Measurements from ENCODE around the gene SGF29. TPM values are rescaled to one million over a fixed set of nuclear protein-coding genes. Genes with fewer than 3 reads are reported as not detected.

Gene SGF29
- total and polyA plus RNA-seq, 2 of the 8 experiments (the other 6 are each of a cell fraction or from before 2014, with no cell fraction given), result 3.1 to 22.7 TPM

- no peak overlapping the region for H4K5ac ChIP-seq (ENCODE audit: insufficient read length, low read depth, low read length)
- no peak overlapping the region for H3K9ac ChIP-seq (replicated peaks in 1 of 4; ENCODE audit: extremely low read depth in 1 of 4, low read depth in 3 of 4, low read length in 3 of 4)
- FAIRE-seq, result no peak
- no peak overlapping the region for H3K4me3 ChIP-seq (ENCODE audit: extremely low read depth in 1 of 4, insufficient read depth in 2 of 4, low read depth in 3 of 4, low read length in 4 of 4)
- no peaks in the 10 kb centered on the region for H3K79me1 ChIP-seq (ENCODE audit: low read depth, low read length)
- H4K20me1 ChIP-seq (replicated peaks in 1 of 2; ENCODE audit: control insufficient read depth in 1 of 2, insufficient read depth in 2 of 2, low read length in 2 of 2), result no peaks in the 10 kb centered on the region
- no peak overlapping the region for H3K14ac ChIP-seq (ENCODE audit: insufficient read length)
- no peak overlapping the region for H3K4ac ChIP-seq (replicated peaks; ENCODE audit: insufficient read length, low read depth, low read length)
- H2BK12ac ChIP-seq (ENCODE audit: low read depth, low read length), result no peak overlapping the region
- H3K18ac ChIP-seq (ENCODE audit: extremely low read depth, low read length), result no peak overlapping the region
- H3K27me3 ChIP-seq (replicated peaks in 1 of 4; ENCODE audit: control insufficient read depth in 3 of 4, extremely low read depth in 1 of 4, insufficient read depth in 3 of 4, low read length in 3 of 4), result no peaks in the 10 kb centered on the region
- H2BK20ac ChIP-seq (ENCODE audit: low read length), result no peak overlapping the region
- H3K23me2 ChIP-seq (ENCODE audit: low read depth, low read length), result no peaks in the 10 kb centered on the region
- no peak overlapping the region for H2AFZ ChIP-seq (ENCODE audit: low read length)
- 87% methylated on average over 5 of the region's 5 CpGs; no CpG with 5 or more reads in 1 of the 2 experiments for WGBS, 2 experiments (ENCODE audit: extremely low coverage in 1 of 2, insufficient coverage in 1 of 2, insufficient read length in 1 of 2, insufficient replicate concordance in 2 of 2, low coverage in 1 of 2, low lambda C conversion rate in 2 of 2, missing lambda C conversion rate in 1 of 2)
- H2BK5ac ChIP-seq (ENCODE audit: low read depth, low read length), result no peak overlapping the region
- H2BK15ac ChIP-seq (ENCODE audit: low read length), result no peak overlapping the region
- H3K79me2 ChIP-seq (ENCODE audit: control insufficient read depth in 1 of 2, insufficient read depth in 2 of 2, low read length in 2 of 2), result no peaks in the 10 kb centered on the region
- H2AK5ac ChIP-seq (ENCODE audit: low read depth, low read length), result no peak overlapping the region
- H3K4me1 ChIP-seq (replicated peaks in 1 of 4; ENCODE audit: control insufficient read depth in 3 of 4, insufficient read depth in 4 of 4, low read length in 3 of 4), result no peaks in the 10 kb centered on the region
- CTCF ChIA-PET (ENCODE audit: partially characterized antibody), result interaction anchor here (0.6 kb wide), 1 partner anchor 43 kb away, joined by 3 read pairs; no protein-coding TSS in a partner anchor
- no peak overlapping the region for H2BK120ac ChIP-seq (replicated peaks; ENCODE audit: low read depth, low read length)
- no peak for DNase-seq (ENCODE audit: low read depth in 1 of 2, low spot score in 2 of 2)
- no peak overlapping the region for H3K56ac ChIP-seq (replicated peaks; ENCODE audit: insufficient read length, low read depth, low read length)
- no peak overlapping the region for H3K23ac ChIP-seq (ENCODE audit: insufficient read length)
- H3K9me3 ChIP-seq (ENCODE audit: insufficient read depth in 2 of 2, low read depth in 1 of 2, low read length in 1 of 2), result no peaks in the 10 kb centered on the region
- H4K91ac ChIP-seq (replicated peaks; ENCODE audit: insufficient read length, low read length), result no peak overlapping the region
- H3K27ac ChIP-seq (ENCODE audit: low read depth, low read length), result no peak overlapping the region
- no peak overlapping the region for H3K4me2 ChIP-seq (ENCODE audit: insufficient read depth in 1 of 2, low read depth in 2 of 2, low read length in 2 of 2)
- H4K8ac ChIP-seq (ENCODE audit: extremely low read depth, insufficient read depth, low read length), result no peak overlapping the region
- H3K36me3 ChIP-seq (ENCODE audit: control insufficient read depth in 2 of 4, insufficient read depth in 4 of 4, low read length in 3 of 4), result no peaks in the 10 kb centered on the region
- TF ChIP-seq POLR2A (IDR thresholded peaks at IDR 0.05; ENCODE audit: control extremely low read depth in 1 of 2, low read depth in 2 of 2, low read length in 2 of 2) (no peak), HDAC6 (IDR thresholded peaks at IDR 0.05; ENCODE audit: low read depth, low read length) (no peak), JUN (IDR thresholded peaks at IDR 0.05; ENCODE audit: low read depth, low read length) (no peak), SP2 (IDR thresholded peaks at IDR 0.05; ENCODE audit: low read length) (no peak)
- POLR2A ChIA-PET (ENCODE audit: partially characterized antibody), result interaction anchor here (0.6 to 1.0 kb wide), 2 partner anchors 9 to 290 kb away, joined by 3 to 4 read pairs; partner anchors contain the start of gene ATXN2L
These were observed 20.6 kb upstream of the SGF29 start for GRCh38 chr16:28532940-28533647.

All from H1 (cell line).